ENCODE data around the gene ROBO2.

Gene ROBO2

GRCh38 chr3:77667901-77668300 is 628.0 kb downstream of the ROBO2 start:
- H3K27ac ChIP-seq = no peak overlapping the region
- TF ChIP-seq CTCF (conservative IDR thresholded peaks at IDR 0.05) = no peak

- TF ChIP-seq CTCF (conservative IDR thresholded peaks at IDR 0.05) (no peak), ZFX (IDR thresholded peaks at IDR 0.05) (no peak)
These were observed 628.5 kb downstream of the ROBO2 start for GRCh38 chr3:77668376-77668775.

GRCh38 chr3:77672016-77672415 is 632.1 kb downstream of the ROBO2 start:
- TF ChIP-seq ZFX (IDR thresholded peaks at IDR 0.05) (no peak), CTCF (conservative IDR thresholded peaks at IDR 0.05) (no peak)

More at GRCh38 chr3:77668376-77668775, 628.5 kb downstream of the ROBO2 start:
- no peak overlapping the region for H3K27ac ChIP-seq

GRCh38 chr3:77682162-77682561 is 642.3 kb downstream of the ROBO2 start:
- TF ChIP-seq ZFX (IDR thresholded peaks at IDR 0.05) = no peak
- no peak overlapping the region for H3K27ac ChIP-seq

More at GRCh38 chr3:77672016-77672415, 632.1 kb downstream of the ROBO2 start:
- H3K27ac ChIP-seq = no peak overlapping the region

- TF ChIP-seq CTCF (conservative IDR thresholded peaks at IDR 0.05) (no peak), ZFX (IDR thresholded peaks at IDR 0.05) (no peak)
- H3K27ac ChIP-seq = no peak overlapping the region
These were observed 644.2 kb downstream of the ROBO2 start for GRCh38 chr3:77684115-77684514.

- no peak overlapping the region for H3K27ac ChIP-seq
- no peak for TF ChIP-seq ZFX (IDR thresholded peaks at IDR 0.05)
These were observed 645.8 kb downstream of the ROBO2 start for GRCh38 chr3:77685713-77686112.

GRCh38 chr3:77686560-77686959 is 646.7 kb downstream of the ROBO2 start:
- TF ChIP-seq ZFX (IDR thresholded peaks at IDR 0.05) = no peak
- TF ChIP-seq CTCF (conservative IDR thresholded peaks at IDR 0.05) = no peak
- no peak overlapping the region for H3K27ac ChIP-seq

- TF ChIP-seq CTCF (conservative IDR thresholded peaks at IDR 0.05) (no peak), ZFX (IDR thresholded peaks at IDR 0.05) (no peak)
- no peak overlapping the region for H3K27ac ChIP-seq
These were observed 647.6 kb downstream of the ROBO2 start for GRCh38 chr3:77687545-77687944.
